ENCODE measurements around the gene ZNF2.

The ZNF2 gene

DNA sequence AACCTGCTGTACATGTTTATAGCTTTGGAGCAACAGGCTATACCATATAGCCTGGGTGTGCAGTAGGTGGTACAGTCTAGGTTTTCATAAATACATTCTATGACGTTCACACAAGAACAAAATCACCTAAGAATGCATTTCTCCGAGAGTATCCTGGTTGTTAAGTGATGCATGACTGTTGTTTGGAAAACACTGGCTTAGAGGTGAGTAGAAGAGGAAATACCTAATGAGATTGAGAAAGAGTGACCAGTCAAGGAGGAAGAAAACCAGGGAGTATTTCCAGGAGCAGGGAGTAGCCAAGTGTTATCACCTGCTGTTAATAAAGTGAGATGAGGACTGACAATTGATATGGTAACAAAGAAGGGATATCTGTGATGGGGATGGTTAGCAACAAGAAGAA, 38.8 kb downstream of the ZNF2 start:
- DNase-seq (ENCODE audit: low spot score) = no peak

DNA sequence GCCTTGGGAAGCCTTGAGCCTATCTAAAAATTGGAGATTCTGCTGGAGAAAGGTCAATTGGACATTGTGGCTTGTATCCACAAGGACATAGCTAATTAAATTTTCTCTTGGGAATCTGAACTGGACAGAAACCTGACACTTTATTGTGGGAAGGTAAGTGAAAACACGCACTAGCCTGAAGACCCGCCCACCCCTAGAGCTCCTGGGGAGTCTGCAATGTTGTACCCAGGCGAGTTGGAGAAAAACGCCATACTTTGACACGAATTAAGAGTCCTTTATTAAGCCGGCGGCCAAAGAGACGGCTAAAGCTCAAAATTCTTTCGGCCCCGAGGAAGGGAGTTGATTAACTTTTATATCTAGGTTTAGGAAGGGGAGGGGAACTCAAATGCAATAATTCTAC, 40.5 kb downstream of the ZNF2 start:
- no peak for DNase-seq (ENCODE audit: low spot score)

DNA sequence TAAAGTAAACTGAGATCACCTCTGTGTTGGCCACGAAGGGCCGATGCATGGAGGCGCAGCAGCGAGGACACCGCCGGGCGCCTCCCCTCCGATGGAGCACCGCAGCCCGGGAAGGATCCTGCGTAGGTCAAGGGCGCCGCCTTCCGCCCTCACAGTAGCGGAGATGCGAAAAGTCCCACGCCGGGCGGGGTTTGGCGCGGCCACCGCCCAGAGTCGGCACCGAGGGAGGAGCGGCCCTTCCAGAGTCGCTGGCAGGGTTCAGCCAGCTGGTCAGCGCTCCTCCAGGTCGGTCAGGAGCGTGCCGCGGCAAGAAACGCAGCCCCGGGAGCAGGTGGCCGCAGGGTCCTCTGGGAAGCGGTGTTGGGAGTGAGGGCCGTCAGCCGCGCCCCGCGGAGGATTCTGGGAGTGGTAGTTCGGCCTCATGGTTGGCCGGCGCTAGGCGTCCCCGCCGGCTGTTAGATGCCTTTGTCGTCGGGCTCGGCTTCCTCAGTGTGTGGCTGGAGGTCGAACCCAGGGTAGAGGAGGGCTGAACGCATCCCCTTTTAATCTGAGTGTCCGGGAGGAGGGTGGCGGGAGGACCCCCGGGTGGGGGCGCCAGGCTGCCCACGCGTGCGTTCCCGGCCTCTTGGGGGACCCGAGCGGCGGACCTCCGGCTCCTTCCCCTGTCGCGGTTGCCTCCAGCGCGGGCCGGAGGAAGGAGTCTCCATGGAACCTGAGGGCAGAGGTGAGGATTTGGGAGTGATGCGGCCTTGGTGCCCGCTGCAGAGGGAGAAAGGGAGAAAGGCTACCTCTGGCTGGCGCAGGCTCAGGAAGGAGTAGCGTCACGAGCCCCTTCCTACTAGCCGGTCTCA, 41.7 kb downstream of the ZNF2 start, which contains the start of gene ZNF892:
ZNF892 (plus strand) TSS at position 411 of the 851 bp plus-strand sequence; CDS start at position 706, 295 bp downstream.
- peak; percentile 94 for DNase-seq (ENCODE audit: low spot score)

DNA sequence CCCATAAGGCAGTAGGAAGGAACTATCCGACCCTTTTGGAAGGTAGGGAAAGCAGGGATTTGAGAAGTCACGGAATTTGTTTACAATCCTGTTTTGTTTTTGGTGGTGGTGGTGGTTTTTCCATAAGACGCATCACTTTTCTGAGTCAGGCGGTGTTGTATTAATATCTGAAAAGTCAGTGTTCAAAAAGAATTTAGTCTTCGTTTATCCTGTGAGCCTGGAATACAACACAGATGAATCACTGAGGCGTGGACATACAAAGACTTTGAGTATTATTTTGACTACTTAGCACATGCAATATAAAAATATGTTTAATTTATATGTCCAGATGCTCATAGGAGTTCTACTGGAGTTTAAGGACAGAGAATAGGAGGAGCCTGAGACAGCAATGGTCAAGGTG, 42.5 kb downstream of the ZNF2 start:
- no peak for DNase-seq (ENCODE audit: low spot score)

DNA sequence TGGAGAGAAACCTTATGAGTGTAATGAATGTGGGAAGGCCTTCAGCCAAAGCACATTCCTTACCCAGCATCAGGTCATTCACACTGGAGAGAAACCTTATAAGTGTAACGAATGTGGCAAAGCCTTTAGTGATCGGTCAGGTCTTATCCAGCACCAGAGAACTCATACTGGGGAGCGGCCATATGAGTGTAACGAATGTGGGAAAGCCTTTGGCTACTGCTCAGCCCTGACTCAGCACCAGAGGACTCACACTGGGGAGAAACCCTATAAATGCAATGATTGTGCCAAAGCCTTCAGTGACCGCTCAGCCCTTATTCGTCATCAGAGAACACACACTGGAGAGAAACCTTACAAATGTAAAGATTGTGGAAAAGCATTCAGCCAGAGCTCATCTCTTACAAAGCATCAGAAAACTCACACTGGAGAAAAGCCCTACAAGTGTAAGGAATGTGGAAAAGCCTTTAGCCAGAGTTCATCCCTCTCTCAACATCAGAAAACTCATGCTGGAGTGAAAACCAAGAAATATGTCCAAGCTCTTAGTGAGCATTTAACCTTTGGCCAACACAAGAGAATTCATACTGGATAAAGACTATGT, 49.5 kb downstream of the ZNF2 start:
- DNase-seq (ENCODE audit: low spot score) = no peak

DNA sequence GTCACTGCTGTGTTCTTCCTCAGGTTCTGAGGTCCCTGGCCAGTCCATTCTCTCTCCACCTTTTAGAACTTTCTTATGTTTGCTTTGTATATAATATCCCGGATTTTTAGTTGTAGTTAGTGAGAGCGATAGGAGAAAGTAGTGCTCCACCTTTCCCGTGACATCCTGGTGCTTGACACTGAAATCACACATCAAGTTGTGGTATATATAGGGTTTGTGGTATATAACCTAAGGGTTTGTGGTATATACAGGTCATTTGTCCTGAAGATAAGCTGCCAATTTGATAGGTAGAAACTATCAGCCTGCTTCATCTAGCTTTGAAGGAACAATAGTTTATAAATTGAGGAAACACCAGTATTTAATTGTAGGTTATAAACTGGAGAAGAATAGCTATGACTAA, 54.8 kb downstream of the ZNF2 start:
- no peak for DNase-seq (ENCODE audit: low spot score)

DNA sequence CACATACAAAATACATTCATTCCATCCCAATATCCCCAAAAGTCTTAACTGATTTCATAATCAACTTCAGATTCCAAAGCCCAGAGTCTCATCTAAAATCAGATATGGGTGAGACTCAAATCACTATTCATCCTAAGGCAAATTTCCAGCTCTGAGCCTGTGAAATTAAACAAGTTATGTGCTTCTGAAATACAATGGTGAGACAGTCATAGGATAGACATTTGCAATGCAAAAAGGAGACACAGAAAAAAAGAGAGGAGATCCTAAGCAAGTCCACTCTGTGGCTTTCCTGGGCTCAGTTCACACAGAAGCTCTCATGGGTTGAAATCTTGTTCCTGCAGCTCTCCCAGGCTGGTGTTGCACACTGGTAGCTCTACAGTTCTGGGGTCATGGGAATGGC, 60.0 kb downstream of the ZNF2 start:
- DNase-seq (ENCODE audit: low spot score) = no peak

DNA sequence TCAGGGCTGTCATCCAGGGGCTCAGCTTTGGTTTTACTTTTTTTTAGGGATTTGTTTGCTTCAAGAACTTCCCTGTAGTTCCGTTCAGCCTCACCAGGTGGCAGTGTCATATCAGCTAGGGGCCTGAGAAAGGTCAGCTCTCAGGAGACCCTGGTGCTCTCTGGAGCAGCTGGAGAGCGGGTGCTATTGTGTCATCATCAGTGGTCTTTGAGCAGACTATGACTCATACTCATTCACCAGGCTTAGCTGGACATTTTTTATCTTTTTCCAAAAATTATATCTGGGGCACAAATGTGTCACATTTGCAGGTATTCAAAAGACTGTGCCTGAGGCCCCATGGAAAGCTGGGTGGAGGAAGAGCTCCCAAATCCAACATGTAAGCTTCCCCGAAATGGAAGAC, 66.1 kb downstream of the ZNF2 start:
- DNase-seq (ENCODE audit: low spot score) = peak; percentile 71

DNA sequence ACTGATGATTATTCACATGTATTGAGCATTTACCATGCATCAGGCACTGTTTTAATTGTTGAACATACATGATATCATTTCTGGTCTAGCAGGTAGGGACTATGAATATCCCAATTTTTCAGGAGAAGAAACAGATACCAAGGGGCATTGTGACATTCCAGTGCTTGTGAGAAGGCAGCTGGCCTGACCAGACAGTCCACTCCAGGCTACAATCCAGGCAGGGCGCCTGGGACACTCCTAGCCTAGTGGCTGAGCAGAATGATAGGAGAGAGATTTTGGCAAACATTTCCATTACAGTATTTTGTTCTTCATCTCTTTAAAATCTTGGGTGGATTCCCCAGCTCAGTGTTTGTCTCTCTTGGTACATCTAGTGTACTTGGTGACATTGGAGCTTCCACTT, 66.6 kb downstream of the ZNF2 start:
- DNase-seq (ENCODE audit: low spot score) = no peak

All from SK-N-DZ (cell line).